DMS114 treated with DMSO at 0.1 percent for 48 hours (cell line): ENCODE results near the gene MYB.

Source experiments
- DNase-seq: peaks from one replicate; lab custom pipeline; 2025; ENCODE audit not compliant: unreplicated experiment; lab: John Stamatoyannopoulos, UW

The MYB gene

DNA sequence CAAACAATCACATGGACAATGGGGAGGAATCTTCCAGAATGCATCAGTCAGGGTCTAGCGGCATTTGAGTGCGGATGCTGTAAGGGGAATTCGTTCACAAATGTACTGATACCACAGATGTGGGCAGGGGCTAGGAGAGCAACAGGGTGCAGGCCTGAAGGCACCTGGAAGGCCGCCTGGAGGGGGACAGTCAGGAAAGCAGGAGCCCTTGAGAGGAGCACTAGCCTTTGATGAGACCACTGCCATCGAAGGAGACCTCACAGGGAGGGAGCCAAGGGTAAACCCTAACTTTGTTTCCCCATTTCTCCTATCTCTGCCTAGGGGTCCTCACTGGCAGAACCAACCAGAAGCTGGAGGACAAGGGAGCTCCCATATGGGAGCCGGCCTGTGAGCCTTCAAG is 38.2 kb downstream of the MYB start:
- no peak for DNase-seq

DNA sequence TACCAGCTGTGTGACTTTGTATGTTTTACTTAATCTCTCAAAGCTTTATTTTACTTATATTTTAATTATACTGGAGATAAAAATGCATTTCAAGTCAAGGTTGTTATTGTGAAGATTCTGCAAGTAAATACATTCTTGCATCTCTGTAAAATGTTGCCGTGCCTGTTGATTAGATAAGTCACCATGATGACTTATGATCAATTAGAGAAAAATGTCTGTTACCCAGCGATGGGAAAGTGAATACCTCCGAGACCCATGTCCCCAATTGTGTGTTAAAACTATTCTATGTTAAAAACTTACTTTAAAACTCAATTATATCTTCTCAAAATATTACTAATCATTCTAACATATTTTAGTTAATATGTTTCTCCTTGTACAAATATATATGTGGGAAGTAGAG is 39.9 kb downstream of the MYB start:
- no peak for DNase-seq

DNA sequence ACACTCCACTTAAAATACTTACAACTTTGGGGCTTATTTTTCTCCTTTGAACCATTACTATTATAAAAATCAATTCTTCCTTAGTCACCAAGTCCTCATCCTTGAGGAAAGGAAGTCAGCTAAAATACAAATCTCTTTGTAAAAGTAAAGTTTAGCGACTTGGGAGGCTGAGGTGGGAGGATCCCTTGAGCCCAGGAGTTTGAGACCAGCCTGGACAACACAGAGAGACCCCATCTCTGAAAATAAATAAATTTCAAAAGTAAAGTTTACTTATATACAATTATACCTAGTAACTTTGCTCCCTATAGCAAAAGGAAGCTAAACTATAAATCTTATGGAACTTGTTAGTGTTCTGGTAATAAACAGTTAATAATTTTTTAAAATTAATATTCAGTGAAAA is 40.4 kb downstream of the MYB start:
- no peak for DNase-seq

DNA sequence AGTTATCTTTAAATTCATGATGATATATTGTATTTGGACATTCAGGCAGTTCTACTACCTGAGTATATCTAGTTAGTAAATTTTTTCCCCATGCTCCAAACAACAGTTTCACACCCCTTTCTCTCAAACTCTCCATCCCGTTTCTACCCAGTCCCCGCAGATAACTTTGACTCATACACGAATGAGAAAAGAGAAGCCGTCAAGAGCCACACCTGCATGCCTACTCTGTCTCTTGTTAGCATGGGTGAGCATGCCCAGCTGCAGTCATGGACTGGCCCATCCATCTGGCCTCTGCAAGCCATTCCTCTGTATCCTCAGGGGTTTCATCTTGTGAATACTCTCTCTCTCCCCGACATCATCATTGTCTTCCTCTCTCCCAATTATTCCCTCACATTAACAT is 41.5 kb downstream of the MYB start:
- DNase-seq: no peak

DNA sequence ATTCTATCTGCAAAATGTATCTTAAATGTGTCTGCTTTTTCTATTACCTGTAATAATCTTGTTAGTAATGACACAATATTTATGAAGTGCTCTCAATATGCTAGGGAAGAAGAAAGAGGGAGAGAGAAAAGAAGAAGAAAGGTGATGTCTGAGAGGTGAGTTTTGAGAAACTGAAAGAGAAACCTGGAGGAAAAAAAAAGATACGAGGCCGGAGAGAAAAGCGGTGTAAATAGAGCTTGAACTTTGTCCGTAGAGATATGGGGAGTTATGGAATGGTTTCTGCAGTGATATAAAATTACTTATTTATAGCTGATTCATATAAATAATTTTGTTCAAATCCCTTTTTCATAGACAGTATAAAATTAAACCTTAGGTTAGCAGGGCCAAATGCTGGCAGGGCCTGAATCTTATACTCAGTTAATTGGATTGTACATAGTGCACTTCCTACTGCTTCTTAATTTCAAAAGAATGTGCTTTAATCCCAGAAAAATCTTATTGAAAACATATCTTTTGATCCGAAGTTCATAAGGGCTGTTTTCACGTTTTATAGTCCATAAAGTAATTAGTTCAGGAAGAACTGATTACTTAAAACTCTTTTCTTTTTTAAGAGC is 43.0 kb downstream of the MYB start:
- DNase-seq: no peak

DNA sequence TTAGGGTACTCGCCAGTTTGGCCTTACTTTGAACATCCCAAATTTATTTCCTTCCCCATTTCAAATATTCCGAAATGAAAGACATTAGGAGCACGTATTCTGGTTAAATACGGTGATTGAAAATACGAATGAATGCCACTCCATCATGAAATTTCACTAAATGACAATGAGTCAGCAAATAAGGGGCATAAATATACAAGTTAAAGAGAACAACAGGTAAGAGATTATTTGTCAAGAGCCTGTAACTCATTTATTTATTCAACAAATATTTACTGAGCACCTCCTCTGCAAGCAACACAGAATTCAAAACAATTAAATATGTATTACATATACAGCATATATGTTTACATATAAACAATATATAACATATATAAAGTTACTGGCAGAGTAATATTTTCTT is 44.8 kb downstream of the MYB start:
- no peak for DNase-seq

DNA sequence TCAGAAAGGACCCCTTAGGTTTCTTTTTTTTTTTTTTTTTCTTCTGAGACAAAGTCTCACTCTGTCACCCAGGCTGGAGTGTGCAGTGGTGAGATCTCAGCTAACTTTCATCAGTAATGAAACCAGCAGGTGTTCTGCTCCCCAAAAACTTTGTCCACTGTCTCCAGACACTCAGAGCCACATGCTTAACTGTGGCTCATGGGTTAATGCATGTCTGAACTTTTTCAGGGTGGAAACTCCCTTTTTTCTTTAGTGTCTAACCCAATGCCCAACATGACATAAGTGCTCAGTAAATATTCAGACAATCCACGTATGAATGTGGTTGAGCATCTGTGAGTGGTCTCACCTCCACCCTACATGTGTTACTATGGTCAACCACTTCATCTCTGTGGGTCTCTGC is 45.4 kb downstream of the MYB start:
- no peak for DNase-seq

DNA sequence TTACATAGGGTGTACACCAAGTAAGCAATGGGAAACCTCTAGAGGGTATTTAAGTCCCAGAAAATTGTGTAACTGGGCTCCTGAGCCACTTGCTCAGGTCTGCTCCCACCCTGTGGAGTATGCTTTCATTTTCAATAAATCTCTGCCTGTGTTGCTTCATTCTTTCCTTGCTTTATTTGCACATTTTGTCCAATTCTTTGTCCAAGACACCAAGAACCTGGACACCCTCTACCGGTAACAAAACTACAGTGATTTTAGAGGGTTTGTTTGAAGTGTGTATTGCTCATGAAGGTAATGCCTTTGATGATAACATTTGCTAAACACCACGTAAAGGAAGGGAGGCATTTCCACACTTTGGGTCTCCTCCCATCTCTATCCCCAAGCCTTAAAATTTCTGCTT is 46.2 kb downstream of the MYB start:
- DNase-seq: no peak

DNA sequence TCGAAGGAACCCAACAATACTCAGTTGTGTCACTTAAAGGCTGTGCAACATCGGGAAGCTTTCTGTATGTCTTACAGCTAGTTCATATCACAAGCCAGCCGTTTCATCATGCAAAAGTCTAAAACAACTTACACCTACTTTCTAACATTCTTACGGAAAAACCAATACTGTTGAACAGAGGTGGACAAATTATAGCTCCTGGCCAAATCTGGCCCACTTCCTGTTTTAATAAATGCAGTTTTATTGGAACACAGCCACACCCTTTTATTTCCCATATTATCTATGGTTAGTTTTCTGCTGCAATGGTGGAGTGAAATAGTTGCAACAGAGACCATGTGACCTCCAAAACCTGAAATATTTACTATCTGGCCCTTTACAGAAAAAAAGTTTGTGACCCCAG is 46.6 kb downstream of the MYB start:
- no peak for DNase-seq

DNA sequence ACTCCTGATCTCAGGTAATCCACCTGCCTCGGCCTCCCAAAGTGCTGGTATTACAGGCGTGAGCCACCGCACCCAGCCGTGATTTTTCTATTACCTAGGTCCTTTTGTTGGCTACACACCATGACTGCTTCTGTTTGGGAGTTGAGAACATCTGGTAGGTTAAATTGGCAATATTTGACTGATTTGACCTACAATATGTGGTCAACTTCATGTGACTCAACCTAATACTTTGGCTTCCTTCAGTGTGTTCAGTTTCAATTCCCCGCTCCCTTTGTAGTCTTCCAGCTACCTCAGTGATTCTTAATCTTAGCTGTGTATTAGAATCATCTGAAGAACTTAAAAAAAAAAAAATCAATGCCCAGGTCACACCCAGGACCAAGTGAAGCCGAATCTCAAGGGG is 47.4 kb downstream of the MYB start:
- no peak for DNase-seq

DNA sequence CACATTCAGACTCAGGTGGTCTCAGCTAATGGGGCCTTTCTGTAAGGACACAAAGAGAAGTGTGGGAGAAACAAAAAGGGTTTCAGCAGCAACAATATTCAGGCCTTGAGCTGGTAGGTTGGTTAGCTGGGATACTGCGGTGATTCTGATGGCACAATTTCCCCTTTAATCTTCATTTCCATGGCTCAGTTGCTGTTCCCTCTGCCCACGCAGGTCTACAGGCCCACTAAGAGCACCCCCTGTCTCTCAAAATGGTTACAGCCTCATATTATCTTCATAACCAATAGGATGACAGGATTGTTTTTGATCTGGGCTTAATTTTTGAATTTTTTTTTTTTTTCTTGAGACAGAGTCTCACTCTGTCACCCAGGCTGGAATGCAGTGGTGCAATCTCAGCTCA is 48.9 kb downstream of the MYB start:
- DNase-seq: no peak

DNA sequence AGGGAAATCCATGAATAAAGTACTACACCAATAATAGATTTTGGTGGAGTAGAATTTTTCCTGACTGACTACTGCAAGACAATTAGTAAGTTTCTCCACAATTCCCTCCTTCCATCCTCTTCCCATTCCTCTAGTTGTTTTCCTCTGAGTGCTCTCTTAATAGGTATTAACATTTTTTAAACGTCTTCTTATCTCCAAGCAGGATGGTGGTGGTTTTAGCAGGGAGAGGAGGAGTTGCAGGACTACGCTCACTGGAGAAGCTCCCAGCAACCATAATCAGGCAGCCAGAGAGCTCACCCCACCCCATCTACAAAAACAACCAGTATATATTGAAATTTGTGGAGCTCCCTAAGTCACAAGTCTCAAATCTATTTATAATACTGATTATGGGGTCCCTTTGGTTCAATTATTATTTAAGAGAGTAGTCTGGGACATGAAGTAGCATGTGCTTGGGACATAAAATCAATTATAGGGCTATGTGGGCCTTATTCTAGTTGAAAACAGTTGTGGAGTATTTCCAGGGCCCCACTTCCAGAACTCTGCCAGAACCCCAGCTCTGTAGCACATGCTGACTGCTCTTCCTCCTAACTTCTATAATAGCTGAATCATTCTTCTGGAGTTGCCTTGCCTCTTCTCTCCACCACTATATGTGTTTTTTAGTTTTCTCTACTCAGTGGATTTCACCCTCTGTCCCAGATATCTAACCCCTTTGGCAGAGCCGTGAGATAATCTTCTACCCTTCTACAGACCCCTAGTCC is 49.8 kb downstream of the MYB start:
- DNase-seq: no peak

DNA sequence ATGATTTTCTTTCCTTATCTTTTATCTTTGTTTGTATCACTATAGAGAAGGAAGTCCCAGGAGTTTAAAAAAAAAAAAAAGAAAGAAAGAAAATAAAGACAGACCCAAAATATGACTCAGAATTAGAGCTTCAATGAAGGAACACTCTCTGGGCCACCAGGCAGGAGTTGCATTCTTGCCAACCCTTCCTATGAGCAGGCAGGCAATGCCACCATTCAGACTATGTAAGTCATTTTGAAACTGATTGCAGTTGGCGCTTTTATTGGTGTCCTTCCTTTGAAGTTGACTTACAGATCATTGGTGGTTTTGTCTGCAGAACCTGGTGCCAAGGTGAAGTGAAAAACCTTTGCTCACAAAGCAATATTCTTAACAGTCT is 50.3 kb downstream of the MYB start:
- no peak for DNase-seq

DNA sequence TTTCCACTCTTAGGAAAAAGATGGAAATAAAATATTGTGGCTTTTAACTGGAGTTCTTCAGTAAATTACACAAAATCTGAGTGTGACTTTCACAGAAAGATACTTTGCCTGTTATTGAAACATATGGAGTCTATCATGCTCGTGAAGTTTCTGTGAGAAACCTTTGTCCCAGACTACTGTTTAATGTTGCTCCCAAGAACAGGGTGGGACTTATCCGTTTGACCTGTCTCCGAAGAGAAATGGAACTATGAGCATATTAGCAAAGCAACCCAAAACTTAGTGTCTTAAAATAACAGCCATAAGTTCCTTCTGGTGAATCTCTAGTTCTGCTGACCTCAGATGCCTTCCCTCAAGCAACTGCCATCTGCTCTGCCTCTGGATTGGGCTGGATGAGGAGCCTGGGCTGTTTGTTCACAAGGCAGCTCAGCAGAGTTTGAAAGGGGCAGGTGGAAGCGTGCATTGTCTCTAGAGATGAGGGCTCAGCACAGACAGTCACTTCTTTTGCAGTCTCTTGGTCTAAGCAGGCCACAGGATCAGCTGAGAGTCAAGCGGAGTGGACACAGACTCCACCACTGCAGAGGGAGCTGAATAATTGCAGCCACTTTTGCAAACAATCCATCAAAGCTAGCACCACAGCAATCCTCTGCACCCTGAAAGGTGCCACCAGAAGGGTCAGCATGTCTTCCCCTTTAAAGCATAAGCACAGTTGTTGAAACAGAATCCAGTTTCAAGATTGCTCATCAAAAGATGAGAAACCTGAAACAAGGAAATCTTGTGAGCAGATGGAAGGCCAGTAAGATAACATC is 52.8 kb downstream of the MYB start:
- no peak for DNase-seq

DNA sequence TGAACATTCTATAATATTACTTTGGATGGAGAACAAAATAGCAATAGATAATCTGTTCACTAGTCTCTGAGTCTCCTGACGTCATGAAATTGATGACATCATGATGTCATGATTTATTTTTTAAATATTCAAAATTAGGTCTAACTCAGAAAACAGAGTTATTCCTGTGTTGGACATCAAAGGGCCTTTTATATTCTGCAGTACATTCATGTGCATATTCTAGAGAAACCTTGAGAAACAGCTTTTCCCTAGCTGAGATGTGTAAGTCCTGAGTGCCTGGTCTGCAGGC is 53.3 kb downstream of the MYB start:
- no peak for DNase-seq

DNA sequence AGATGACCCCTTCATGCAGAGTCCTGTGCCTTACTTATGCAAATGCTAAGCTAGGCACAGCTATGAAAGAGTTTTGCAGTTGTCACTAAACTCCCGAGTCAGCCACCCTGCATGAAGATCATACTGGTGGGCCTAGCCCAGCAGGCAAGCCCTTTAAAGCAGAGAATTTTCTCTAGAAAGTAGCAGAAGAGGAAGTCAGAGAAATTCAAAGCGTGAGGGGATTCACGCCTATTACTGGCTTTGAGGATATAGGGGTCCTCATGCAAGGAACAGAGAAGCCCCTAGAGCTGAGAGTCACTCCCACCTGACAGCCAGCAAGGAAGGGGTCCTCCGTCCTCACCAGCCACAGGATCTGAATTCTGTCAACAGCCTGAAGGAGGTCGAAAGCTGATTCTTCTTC is 54.6 kb downstream of the MYB start:
- DNase-seq: no peak

DNA sequence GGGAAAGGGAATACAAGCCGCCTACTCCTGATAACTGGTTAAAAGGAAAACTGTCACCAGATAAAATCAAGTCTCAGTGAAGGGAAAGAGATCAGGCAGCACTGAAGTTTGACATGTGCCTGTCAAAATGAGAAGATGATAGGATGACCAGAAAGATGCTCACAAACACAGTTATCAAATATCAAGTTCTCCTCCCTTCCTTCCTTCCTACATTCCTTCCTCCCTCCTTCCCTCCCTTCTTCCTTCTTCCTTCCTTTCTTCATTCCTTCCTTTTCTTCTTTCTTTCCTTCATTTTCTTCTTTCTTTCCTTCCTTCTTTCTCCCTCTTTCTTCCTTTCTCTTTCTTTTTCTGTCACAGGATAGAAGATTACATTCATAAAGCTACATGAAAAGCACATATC is 55.2 kb downstream of the MYB start:
- no peak for DNase-seq

DNA sequence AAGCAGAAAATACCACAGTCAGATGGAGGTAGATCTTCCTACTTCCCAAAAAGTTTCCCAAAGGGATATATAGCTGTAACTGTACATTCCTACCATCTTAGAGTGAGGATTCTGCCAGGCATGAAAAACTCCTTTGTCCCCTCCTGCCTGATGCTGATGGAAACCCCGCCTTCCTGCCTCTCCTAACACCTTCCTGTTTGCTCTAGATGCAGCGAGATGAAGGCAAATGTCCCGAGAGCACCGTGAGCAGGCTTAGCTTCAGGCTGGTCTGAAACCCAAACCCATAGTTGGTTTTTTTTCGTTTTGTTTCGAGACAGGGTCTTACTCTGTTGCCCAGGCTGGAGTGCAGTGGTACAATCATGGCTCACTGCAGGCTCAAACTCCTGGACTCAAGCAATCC is 55.6 kb downstream of the MYB start:
- DNase-seq: no peak

DNA sequence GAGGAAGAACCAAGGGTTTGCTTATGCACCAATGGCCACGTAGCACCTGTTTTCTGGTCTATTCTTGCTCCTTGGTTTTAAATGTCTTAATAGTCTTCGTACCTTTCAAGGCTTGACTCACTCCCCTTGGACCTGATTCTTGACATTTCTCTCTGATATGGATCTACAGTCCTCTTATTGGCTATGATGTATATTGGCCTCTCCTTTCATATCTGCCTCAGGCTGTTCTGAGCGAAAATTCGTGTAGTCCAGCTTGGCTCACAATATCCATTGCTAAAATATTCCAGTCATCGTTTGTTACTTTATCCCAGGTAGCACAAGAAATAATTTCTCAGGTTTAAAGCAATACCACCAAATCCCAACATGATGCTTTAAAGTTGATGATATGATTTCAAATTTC is 59.6 kb downstream of the MYB start:
- no peak for DNase-seq

DNA sequence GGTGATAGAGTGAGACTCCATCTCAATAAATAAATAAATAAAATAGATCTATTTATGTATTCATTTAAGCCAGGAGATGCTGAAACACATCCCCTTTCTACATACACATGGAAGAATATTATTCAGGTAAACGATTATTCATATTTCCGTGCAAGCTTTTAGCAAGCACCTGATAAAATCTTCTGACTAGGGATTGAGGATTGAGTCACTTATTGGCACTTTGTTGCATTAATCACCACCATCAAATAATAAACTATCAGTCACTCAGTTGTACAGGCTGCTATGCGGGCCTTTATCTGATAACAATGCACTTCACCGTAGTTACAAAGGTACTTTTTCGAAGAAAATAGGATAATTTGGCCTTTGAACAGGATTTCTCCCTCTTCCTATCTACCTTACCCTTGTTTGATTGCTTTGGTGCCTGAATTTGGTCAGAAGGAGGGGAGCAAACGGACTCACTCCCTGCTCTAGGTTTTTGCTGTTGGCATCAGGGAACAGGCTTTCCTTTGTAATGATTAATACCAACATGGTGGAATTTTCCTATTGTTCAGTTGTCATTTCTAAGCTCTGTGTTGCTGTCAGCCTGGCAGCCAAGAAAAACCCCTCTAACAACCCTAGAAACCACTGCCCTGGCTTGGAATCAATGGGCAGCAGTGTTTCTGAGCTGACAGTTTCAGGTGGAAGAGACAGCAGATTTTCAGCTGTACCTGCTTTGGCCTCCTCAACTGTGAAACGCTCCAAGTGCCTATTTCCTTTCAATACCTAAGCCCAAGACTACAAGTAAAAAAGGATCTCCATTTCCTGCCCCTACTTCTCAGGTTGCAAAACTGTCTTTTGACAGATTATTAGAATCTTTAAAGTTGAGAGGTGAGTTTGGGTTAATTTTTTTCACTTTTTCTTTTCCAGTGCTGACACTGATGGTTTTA is 63.0 kb downstream of the MYB start:
- no peak for DNase-seq

DNA sequence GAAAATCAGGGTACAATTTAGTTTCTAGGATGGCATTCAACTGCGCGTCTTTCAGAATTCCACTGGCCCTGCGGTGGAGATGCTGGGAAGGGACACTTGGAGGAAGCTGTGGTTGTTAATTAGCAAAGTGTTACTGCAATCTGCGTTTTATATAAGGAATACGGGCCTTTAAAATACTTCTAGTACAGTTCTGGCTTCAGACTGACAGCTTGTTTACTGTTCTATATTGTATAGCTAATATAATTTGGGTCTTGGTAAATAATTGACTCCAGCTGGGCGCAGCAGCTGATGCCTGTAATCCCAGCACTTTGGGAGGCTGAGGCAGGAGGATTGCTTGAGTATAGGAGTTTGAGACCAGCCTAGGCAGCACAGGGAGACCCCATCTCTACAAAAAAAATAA is 63.7 kb downstream of the MYB start:
- DNase-seq: no peak
